ENCODE measurements around the gene PCCA.
"Not testable (repeated sequence)": the region's sequence is repeated elsewhere in the genome, so short reads cannot be mapped to it uniquely, and the experiment has no call there.

PCCA gene

GRCh38 chr13:100091391-100091790 lies 2.5 kb downstream of the PCCA start:
- H3K27me3 ChIP-seq (ENCODE audit: insufficient read depth, low read depth, severe bottlenecking): no peaks in the 10 kb centered on the region
- H3K36me3 ChIP-seq: peaks cover 24% of the 10 kb centered on the region
- no peak overlapping the region for H3K4me3 ChIP-seq (ENCODE audit: low read depth, low read length)

DNA sequence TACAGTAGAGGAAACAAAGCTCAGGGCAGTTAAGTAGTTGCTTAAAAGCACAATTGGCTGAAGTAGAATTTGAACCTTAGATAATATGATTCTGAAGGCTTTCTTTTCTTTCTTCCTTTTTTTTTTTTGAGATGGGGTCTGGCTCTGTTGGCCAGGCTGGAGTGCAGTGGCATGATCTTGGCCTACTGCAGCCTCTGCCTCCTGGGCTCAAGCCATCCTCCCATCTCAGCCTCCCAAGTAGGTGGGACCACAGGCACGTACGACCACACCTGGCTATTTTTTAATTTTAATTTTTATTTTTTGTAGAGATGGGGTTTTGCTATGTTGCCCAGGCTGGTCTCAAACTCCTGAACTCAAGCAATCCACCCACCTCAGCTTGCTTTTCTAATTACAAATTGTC lies 3.4 kb downstream of the PCCA start:
- not testable (repeated sequence) for DNase-seq
- H3K36me3 ChIP-seq: peaks cover 21% of the 10 kb centered on the region

More at GRCh38 chr13:100091391-100091790, 2.5 kb downstream of the PCCA start:
- DNase-seq: no peak
- Histone ChIP-seq H3K9me3 (ENCODE audit: severe bottlenecking) (no peaks in the 10 kb centered on the region), H3K27ac (no peak overlapping the region)
- no peak for TF ChIP-seq CTCF (IDR thresholded peaks at IDR 0.05; ENCODE audit: low read depth, low read length)

GRCh38 chr13:100095498-100095897 lies 6.6 kb downstream of the PCCA start:
- H3K27ac ChIP-seq: no peak overlapping the region
- DNase-seq: no peak
- no peaks in the 10 kb centered on the region for H3K9me3 ChIP-seq (ENCODE audit: severe bottlenecking)
- peaks cover 20% of the 10 kb centered on the region for H3K36me3 ChIP-seq
- H3K4me3 ChIP-seq (ENCODE audit: low read depth, low read length): no peak overlapping the region
- no peak for TF ChIP-seq CTCF (IDR thresholded peaks at IDR 0.05; ENCODE audit: low read depth, low read length)
- H3K27me3 ChIP-seq (ENCODE audit: insufficient read depth, low read depth, severe bottlenecking): no peaks in the 10 kb centered on the region

More for the DNA sequence above, 3.4 kb downstream of the PCCA start:
- H3K27me3 ChIP-seq (ENCODE audit: insufficient read depth, low read depth, severe bottlenecking); H3K4me3 ChIP-seq (ENCODE audit: low read depth, low read length); H3K9me3 ChIP-seq (ENCODE audit: severe bottlenecking); H3K27ac ChIP-seq: not testable (repeated sequence)

DNA sequence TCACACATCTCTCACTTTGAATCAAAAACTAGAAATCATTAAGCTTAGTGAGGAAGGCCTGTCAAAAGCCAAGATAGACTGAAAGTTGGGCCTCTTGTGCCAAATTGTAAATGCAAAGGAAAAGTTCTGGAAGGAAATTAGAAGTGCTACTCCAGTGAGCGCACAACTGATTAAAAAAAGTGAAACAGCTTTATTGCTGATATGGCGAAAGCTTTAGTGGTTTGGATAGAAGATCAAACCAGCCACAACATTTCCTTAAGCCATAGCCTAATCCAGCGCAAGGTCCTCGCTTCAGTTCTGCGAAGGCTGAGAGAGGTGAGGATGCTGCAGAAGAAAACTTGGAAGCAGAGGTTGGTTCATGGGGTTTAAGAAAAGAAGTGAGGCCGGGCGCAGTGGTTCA lies 7.6 kb downstream of the PCCA start:
- Histone ChIP-seq H3K9me3 (ENCODE audit: severe bottlenecking) (no peaks in the 10 kb centered on the region), H3K4me3 (ENCODE audit: low read depth, low read length) (no peak overlapping the region), H3K27me3 (ENCODE audit: insufficient read depth, low read depth, severe bottlenecking) (no peaks in the 10 kb centered on the region), H3K27ac (no peak overlapping the region), H3K36me3 (peaks cover 12% of the 10 kb centered on the region)
- DNase-seq: no peak
- no peak for TF ChIP-seq CTCF (IDR thresholded peaks at IDR 0.05; ENCODE audit: low read depth, low read length)

DNA sequence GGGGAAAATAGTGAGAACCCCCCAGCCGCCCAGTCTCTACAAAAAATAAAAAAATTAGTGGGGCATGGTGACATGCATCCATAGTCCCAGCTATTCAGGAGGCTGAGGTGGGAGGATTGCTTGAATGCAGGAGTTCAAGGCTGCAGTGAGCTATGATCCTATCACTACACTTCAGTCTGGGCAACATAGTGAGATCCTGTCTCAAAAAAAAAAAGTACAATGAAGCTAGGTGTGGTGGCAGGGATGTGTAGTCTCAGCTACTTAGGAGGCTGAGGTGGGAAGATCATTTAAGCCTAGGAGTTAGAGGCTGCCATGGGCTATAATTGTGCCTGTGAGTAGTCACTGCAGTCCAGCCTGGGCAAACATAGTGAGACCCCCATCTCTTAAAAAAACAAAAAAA lies 8.9 kb downstream of the PCCA start:
- no peaks in the 10 kb centered on the region for H3K9me3 ChIP-seq (ENCODE audit: severe bottlenecking)
- no peak overlapping the region for H3K27ac ChIP-seq
- no peak for DNase-seq
- no peak overlapping the region for H3K4me3 ChIP-seq (ENCODE audit: low read depth, low read length)
- H3K36me3 ChIP-seq: peaks cover 18% of the 10 kb centered on the region
- H3K27me3 ChIP-seq (ENCODE audit: insufficient read depth, low read depth, severe bottlenecking): no peaks in the 10 kb centered on the region
- no peak for TF ChIP-seq CTCF (IDR thresholded peaks at IDR 0.05; ENCODE audit: low read depth, low read length)

GRCh38 chr13:100098445-100099116 lies 9.7 kb downstream of the PCCA start:
- TF ChIP-seq CTCF (IDR thresholded peaks at IDR 0.05; ENCODE audit: low read depth, low read length): no peak
- H3K27ac ChIP-seq: no peak overlapping the region
- no peak for DNase-seq

GRCh38 chr13:100099117-100099445 lies 10.2 kb downstream of the PCCA start:
- not testable (repeated sequence) for DNase-seq; H3K4me3 ChIP-seq (ENCODE audit: low read depth, low read length); H3K27me3 ChIP-seq (ENCODE audit: insufficient read depth, low read depth, severe bottlenecking); H3K9me3 ChIP-seq (ENCODE audit: severe bottlenecking); H3K27ac ChIP-seq
- peaks cover 28% of the 10 kb centered on the region for H3K36me3 ChIP-seq

More at GRCh38 chr13:100098445-100099116, 9.7 kb downstream of the PCCA start:
- no peaks in the 10 kb centered on the region for H3K27me3 ChIP-seq (ENCODE audit: insufficient read depth, low read depth, severe bottlenecking)
- H3K4me3 ChIP-seq (ENCODE audit: low read depth, low read length): no peak overlapping the region
- no peaks in the 10 kb centered on the region for H3K9me3 ChIP-seq (ENCODE audit: severe bottlenecking)
- H3K36me3 ChIP-seq: peaks cover 23% of the 10 kb centered on the region
